ENCODE measurements around the gene DIP2C.

The DIP2C gene

GRCh38 chr10:494149-494542 lies 195.3 kb downstream of the DIP2C start:
- TF ChIP-seq CTCF (IDR thresholded peaks at IDR 0.05; ENCODE audit: low read depth, low read length, missing control alignments): no peak
- Histone ChIP-seq H3K36me3 (replicated peaks) (no peaks in the 10 kb centered on the region), H3K4me3 (ENCODE audit: low read depth, low read length) (no peak overlapping the region), H3K27me3 (replicated peaks) (no peaks in the 10 kb centered on the region), H3K27ac (no peak overlapping the region)
- DNase-seq: no peak
- in situ Hi-C loops (cut with HindIII; ENCODE audit: low pct_ligation_motif_present, low sequenced_read_pairs): no loop called here

- Histone ChIP-seq H3K27me3 (replicated peaks) (no peaks in the 10 kb centered on the region), H3K4me3 (ENCODE audit: low read depth, low read length) (no peak overlapping the region), H3K36me3 (replicated peaks) (no peaks in the 10 kb centered on the region), H3K27ac (no peak overlapping the region)
- in situ Hi-C loops (cut with HindIII; ENCODE audit: low pct_ligation_motif_present, low sequenced_read_pairs): no loop called here
- no peak for DNase-seq
- no peak for TF ChIP-seq CTCF (IDR thresholded peaks at IDR 0.05; ENCODE audit: low read depth, low read length, missing control alignments)
Observed at GRCh38 chr10:493391-494148, 195.9 kb downstream of the DIP2C start.

- H3K36me3 ChIP-seq (replicated peaks): no peaks in the 10 kb centered on the region
- no peak for DNase-seq
- no peak for TF ChIP-seq CTCF (IDR thresholded peaks at IDR 0.05; ENCODE audit: low read depth, low read length, missing control alignments)
Observed at GRCh38 chr10:492836-493235, 196.6 kb downstream of the DIP2C start.

GRCh38 chr10:491667-492424 lies 197.6 kb downstream of the DIP2C start:
- no peak overlapping the region for H3K4me3 ChIP-seq (ENCODE audit: low read depth, low read length)
- no peaks in the 10 kb centered on the region for H3K36me3 ChIP-seq (replicated peaks)
- no peak for TF ChIP-seq CTCF (IDR thresholded peaks at IDR 0.05; ENCODE audit: low read depth, low read length, missing control alignments)
- in situ Hi-C loops (cut with HindIII; ENCODE audit: low pct_ligation_motif_present, low sequenced_read_pairs): no loop called here
- no peak for DNase-seq
- no peaks in the 10 kb centered on the region for H3K27me3 ChIP-seq (replicated peaks)
- no peak overlapping the region for H3K27ac ChIP-seq

More at GRCh38 chr10:492836-493235, 196.6 kb downstream of the DIP2C start:
- in situ Hi-C loops (cut with HindIII; ENCODE audit: low pct_ligation_motif_present, low sequenced_read_pairs): no loop called here
- no peak overlapping the region for H3K4me3 ChIP-seq (ENCODE audit: low read depth, low read length)
- no peak overlapping the region for H3K27ac ChIP-seq
- H3K27me3 ChIP-seq (replicated peaks): no peaks in the 10 kb centered on the region

- H3K27me3 ChIP-seq (replicated peaks): no peaks in the 10 kb centered on the region
- no peak for TF ChIP-seq CTCF (IDR thresholded peaks at IDR 0.05; ENCODE audit: low read depth, low read length, missing control alignments)
- no peak overlapping the region for H3K4me3 ChIP-seq (ENCODE audit: low read depth, low read length)
- in situ Hi-C loops (cut with HindIII; ENCODE audit: low pct_ligation_motif_present, low sequenced_read_pairs): no loop called here
- peak; percentile 54 for DNase-seq
- no peak overlapping the region for H3K27ac ChIP-seq
- no peaks in the 10 kb centered on the region for H3K36me3 ChIP-seq (replicated peaks)
Observed at GRCh38 chr10:490891-491571, 198.4 kb downstream of the DIP2C start.

All from brain microvascular endothelial cell (primary cell).